Measurements from ENCODE around the gene P2RY10. TPM values are rescaled to one million over a fixed set of nuclear protein-coding genes. Genes with fewer than 3 reads are reported as not detected.

P2RY10 gene
- not detected for total RNA-seq (2021; ENCODE audit: unreplicated experiment)
- polyA plus RNA-seq (2012): not detected in 2 replicates
- not detected for Bru-seq, nascent RNA
- not detected for BruChase-seq, experiment 1, labeled RNA remaining after a 6-hour chase
- BruChase-seq, experiment 2, labeled RNA remaining after a 2-hour chase: not detected
- long read RNA-seq: 0 reads

- POLR2A ChIA-PET: no interaction called here
- DNase-seq (ENCODE audit: low read depth, low spot score): no peak
- Histone ChIP-seq H3K9me3 (ENCODE audit: control insufficient read depth in 1 of 2, insufficient read depth in 1 of 2, low read depth in 1 of 2, low read length in 2 of 2) (no peaks in the 10 kb centered on the region; a peak in 1 of 4 replicates), H3K27me3 (ENCODE audit: insufficient read depth, low read length) (no peaks in the 10 kb centered on the region), H3K36me3 (ENCODE audit: control insufficient read depth in 1 of 2, insufficient read depth in 2 of 2, low read length in 2 of 2) (no peaks in the 10 kb centered on the region), H3K9me2 (ENCODE audit: insufficient read depth) (no peaks in the 10 kb centered on the region), H4K20me1 (ENCODE audit: insufficient read depth) (no peaks in the 10 kb centered on the region; the same call in 1 of the 2 replicates), H3K79me2 (ENCODE audit: insufficient read depth, low read length) (no peaks in the 10 kb centered on the region), H3K4me2 (ENCODE audit: low read length) (no peak within 1 kb of the TSS), H3K27ac (ENCODE audit: low read depth, low read length) (no peak within 1 kb of the TSS), H3K4me1 (ENCODE audit: control insufficient read depth in 1 of 2, insufficient read depth in 2 of 2, low read length in 2 of 2) (no peaks in the 10 kb centered on the region), H3K4me3 (replicated peaks in 1 of 2; ENCODE audit: low read depth in 1 of 2, low read length in 2 of 2) (no peak within 1 kb of the TSS), H2AFZ (ENCODE audit: low read depth, low read length, poor library complexity, severe bottlenecking) (no peak within 1 kb of the TSS), H3K9ac (ENCODE audit: low read length) (no peak within 1 kb of the TSS)
- RAD21 ChIA-PET (ENCODE audit: low non-redundant PET in 1 of 2, low total read pairs in 2 of 2, uncharacterized antibody in 2 of 2, unreplicated experiment in 2 of 2): no interaction called here
- ATAC-seq: no peak
- no peak for TF ChIP-seq RAD21 (IDR thresholded peaks at IDR 0.05; ENCODE audit: low read depth)
- no peak for TF ChIP-seq POLR2A (IDR thresholded peaks at IDR 0.05; ENCODE audit: borderline replicate concordance, extremely low read depth, insufficient read depth, insufficient read length)
- TF ChIP-seq YY1 (IDR thresholded peaks at IDR 0.05; ENCODE audit: extremely low read depth, insufficient replicate concordance, low read depth, low read length): no peak
- no peak for TF ChIP-seq FOSL1 (IDR thresholded peaks at IDR 0.05; ENCODE audit: low read depth)
- TF ChIP-seq SP1 (IDR thresholded peaks at IDR 0.05; ENCODE audit: low read depth): no peak
- no peak for TF ChIP-seq REST (IDR thresholded peaks at IDR 0.05; ENCODE audit: low read depth)
- intact Hi-C loops (cut with micrococcal nuclease): no loop called here
- CTCF ChIA-PET: no interaction called here
- BruUV-seq (replicated peaks): no TSS peak
These were observed at the start of gene P2RY10 for GRCh38 chrX:78945186-78945912. Gene P2RY10 (plus strand): TSS chrX:78945391. CDS start chrX:78960521, 15,130 bp downstream.
